Uterus (tissue), 4 donors: ENCODE measurements around the gene CST9. TPM values are rescaled to one million over a fixed set of nuclear protein-coding genes. Genes with fewer than 3 reads are reported as not detected.

Experiments used
- DNase-seq, 2 donors: peaks; one replicate each; pipeline ENCODE4 v3.0.0-alpha.2; 2019 to 2020
- H3K27ac ChIP-seq, 2 donors: fragments of 200-600 bp; sonication (generic); 1 replicate in 1 of 2; 2 replicates in 1 of 2; pipeline ENCODE4 v1.5.1; 2016 to 2018
- H3K27me3 ChIP-seq, 2 donors: fragments of 200-600 bp; sonication (generic); one replicate each; pipeline ENCODE4 v1.5.1; 2018 to 2019; ENCODE audit warnings: control low read depth in 1 of 2
- H3K36me3 ChIP-seq, 2 donors: fragments of 200-600 bp; sonication (generic); one replicate each; pipeline ENCODE4 v1.5.1; 2019; ENCODE audit warnings: control low read depth in 1 of 2
- H3K4me1 ChIP-seq, 2 donors: fragments of 200-600 bp; sonication (generic); one replicate each; pipeline ENCODE4 v1.5.1; 2018 to 2019; ENCODE audit warnings: control low read depth in 1 of 2
- H3K4me3 ChIP-seq, 2 donors: fragments of 200-600 bp; sonication (generic); 1 replicate in 1 of 2; 2 replicates in 1 of 2; pipeline ENCODE4 v1.5.1; 2018 to 2019; ENCODE audit warnings: mild to moderate bottlenecking in 1 of 2
- H3K9me3 ChIP-seq, 2 donors: fragments of 200-600 bp; sonication (generic); one replicate each; pipeline ENCODE4 v1.5.1; 2019; ENCODE audit warnings: control low read depth in 1 of 2
- CTCF ChIP-seq, 4 experiments: fragments of 200-600 bp in 2 of 4; fragments of 450-650 bp in 2 of 4; sonication (generic) in 2 of 4; IDR thresholded peaks; one replicate each; pipeline ENCODE4 v1.5.1; 2016 to 2019; ENCODE audit warnings: antibody characterized with exemption in 4 of 4, mild to moderate bottlenecking in 2 of 4, moderate library complexity in 1 of 4
- POLR2A ChIP-seq, 2 donors: fragments of 450-650 bp; IDR thresholded peaks; one replicate each; pipeline ENCODE4 v1.6.1; 2016; ENCODE audit warnings: antibody characterized with exemption in 2 of 2, mild to moderate bottlenecking in 1 of 2, moderate library complexity in 1 of 2
- intact Hi-C: fragments of 100-400 bp; cut with DNase I; formaldehyde crosslinking; loops from one replicate; pipeline ENCODE4 v1.15.1; 2023; ENCODE audit warnings: low total_unique reads
- total RNA-seq, 4 donors: library from RNA; depleted of rRNA in 3 of 4; stranded (reverse); fragments of >200 nt in 3 of 4; gene quantifications; one replicate each; pipeline versions ENCODE4 v1.1.0 to v1.2.4, GENCODE V29; 2014 to 2023
- donor health status: DM: yes; HTN: yes; CAD: no.

CST9 gene
- total RNA-seq, 4 donors from 2014 or later, result not detected

DNA sequence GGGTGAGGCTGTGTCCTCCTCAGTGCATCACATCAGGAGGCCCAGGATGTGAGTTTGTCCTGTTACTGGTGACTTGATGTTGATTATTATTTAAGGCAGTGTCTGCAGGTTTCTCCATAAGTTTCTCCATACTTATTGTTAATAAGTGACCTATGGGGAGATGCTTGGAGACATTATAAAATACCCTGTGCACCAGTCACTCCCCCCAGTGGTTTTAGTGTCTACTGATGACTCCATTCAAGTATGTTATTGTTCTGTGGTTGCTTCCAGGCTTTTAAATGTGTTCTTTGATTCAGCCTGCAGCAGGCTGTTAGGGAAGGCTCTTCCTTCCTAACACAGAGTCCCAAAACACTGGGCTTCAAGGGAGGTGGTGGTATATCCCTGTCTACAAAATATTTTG, 46.7 kb upstream of the CST9 start:
- Histone ChIP-seq H3K9me3 (no peaks in the 10 kb centered on the region), H3K27ac (no peak overlapping the region), H3K4me3 (no peak overlapping the region), H3K36me3 (no peaks in the 10 kb centered on the region), H3K4me1 (peaks cover 0 to 8% of the 10 kb centered on the region in 2 donors), H3K27me3 (no peaks in the 10 kb centered on the region)
- DNase-seq, result no peak
- intact Hi-C loops, result no loop called here
- TF ChIP-seq CTCF (IDR thresholded peaks at IDR 0.05) (no peak), POLR2A (IDR thresholded peaks at IDR 0.05) (no peak)

DNA sequence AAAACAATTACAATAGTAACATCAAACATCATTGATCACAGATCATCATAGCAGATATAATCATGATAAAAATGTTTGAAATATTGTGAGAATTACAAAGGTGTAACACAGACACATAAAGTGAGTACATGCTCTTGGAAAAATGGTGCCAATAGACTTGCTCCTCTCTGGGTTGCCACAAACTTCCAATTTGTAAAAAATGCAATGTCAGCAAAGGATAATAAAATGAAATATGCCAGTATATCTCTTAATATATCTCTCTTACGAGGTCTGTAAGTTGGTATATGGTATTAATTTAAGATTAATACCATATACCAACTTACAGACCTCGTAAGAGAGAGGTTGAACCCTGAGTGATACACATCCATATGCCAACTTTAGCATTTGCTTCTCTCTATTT, 45.4 kb upstream of the CST9 start:
- peaks cover 0 to 8% of the 10 kb centered on the region in 2 donors for H3K4me1 ChIP-seq
- no peak overlapping the region for H3K4me3 ChIP-seq
- intact Hi-C loops, result no loop called here
- no peaks in the 10 kb centered on the region for H3K9me3 ChIP-seq
- DNase-seq, result no peak
- H3K27ac ChIP-seq, result no peak overlapping the region
- no peaks in the 10 kb centered on the region for H3K27me3 ChIP-seq
- TF ChIP-seq POLR2A (IDR thresholded peaks at IDR 0.05) (no peak), CTCF (IDR thresholded peaks at IDR 0.05) (no peak)
- H3K36me3 ChIP-seq, result no peaks in the 10 kb centered on the region

- no peak overlapping the region for H3K4me3 ChIP-seq
- TF ChIP-seq CTCF (IDR thresholded peaks at IDR 0.05), result no peak
- TF ChIP-seq POLR2A (IDR thresholded peaks at IDR 0.05), result no peak
- H3K4me1 ChIP-seq, result no peaks in the 10 kb centered on the region
- no peaks in the 10 kb centered on the region for H3K27me3 ChIP-seq
- no peak for DNase-seq
- intact Hi-C loops, result no loop called here
- H3K27ac ChIP-seq, result no peak overlapping the region
- H3K9me3 ChIP-seq, result no peaks in the 10 kb centered on the region
- no peaks in the 10 kb centered on the region for H3K36me3 ChIP-seq
Measured at GRCh38 chr20:23649830-23650417, 44.2 kb upstream of the CST9 start.

DNA sequence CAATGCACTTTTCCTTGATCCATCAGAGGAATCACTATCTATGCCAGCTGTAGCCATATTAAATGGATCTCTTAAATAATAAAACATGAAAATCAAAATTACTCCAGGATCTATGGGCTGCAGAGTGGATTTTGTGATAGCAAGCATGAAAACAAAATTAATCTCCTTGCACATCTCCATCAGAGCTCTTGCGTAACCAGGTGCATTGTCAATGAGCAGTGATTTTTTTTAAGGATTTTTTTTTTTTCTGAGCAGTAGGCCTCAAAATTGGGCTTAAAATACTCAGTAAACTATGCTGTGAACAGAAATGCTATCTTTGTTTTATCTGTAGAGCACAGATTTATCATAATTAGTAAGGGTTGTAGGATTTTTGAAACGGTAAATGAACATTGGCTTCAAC, 43.5 kb upstream of the CST9 start:
- H3K36me3 ChIP-seq, result no peaks in the 10 kb centered on the region
- TF ChIP-seq POLR2A (IDR thresholded peaks at IDR 0.05) (no peak), CTCF (IDR thresholded peaks at IDR 0.05) (no peak)
- DNase-seq, result no peak

DNA sequence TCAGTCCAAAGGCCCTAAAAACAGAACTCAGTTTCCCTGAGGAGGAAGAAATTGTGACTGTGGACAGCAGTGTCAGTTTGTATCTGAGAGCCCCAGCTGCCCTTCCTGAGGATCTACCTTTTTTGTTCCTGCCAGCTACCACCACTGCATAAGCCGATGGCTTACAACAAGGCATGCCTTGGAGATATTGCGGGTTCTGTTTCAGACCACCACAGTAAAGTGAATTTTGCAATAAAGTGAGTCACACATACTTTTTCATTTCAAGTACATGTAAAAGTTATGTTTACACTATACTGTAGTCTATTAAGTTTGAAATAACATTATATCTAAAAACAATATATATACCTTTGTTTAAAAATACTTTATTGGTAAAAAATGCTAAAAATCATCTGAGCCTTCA, 41.6 kb upstream of the CST9 start:
- TF ChIP-seq CTCF (IDR thresholded peaks at IDR 0.05) (no peak), POLR2A (IDR thresholded peaks at IDR 0.05) (no peak)
- H3K27ac ChIP-seq, result no peak overlapping the region
- intact Hi-C loops, result no loop called here
- H3K4me3 ChIP-seq, result no peak overlapping the region
- DNase-seq, result no peak
- H3K9me3 ChIP-seq, result no peaks in the 10 kb centered on the region
- no peaks in the 10 kb centered on the region for H3K4me1 ChIP-seq
- no peaks in the 10 kb centered on the region for H3K36me3 ChIP-seq
- no peaks in the 10 kb centered on the region for H3K27me3 ChIP-seq

More for the DNA sequence above, 43.5 kb upstream of the CST9 start:
- no peak overlapping the region for H3K27ac ChIP-seq
- no peak overlapping the region for H3K4me3 ChIP-seq
- no peaks in the 10 kb centered on the region for H3K4me1 ChIP-seq
- H3K9me3 ChIP-seq, result no peaks in the 10 kb centered on the region
- intact Hi-C loops, result no loop called here
- no peaks in the 10 kb centered on the region for H3K27me3 ChIP-seq
